Measurements from ENCODE around the gene LAPTM5.
"Not testable (repeated sequence)": the region's sequence is repeated elsewhere in the genome, so short reads cannot be mapped to it uniquely, and the experiment has no call there.

The LAPTM5 gene, protein sequence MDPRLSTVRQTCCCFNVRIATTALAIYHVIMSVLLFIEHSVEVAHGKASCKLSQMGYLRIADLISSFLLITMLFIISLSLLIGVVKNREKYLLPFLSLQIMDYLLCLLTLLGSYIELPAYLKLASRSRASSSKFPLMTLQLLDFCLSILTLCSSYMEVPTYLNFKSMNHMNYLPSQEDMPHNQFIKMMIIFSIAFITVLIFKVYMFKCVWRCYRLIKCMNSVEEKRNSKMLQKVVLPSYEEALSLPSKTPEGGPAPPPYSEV
- 449 to 767 (median 691) reads per million in 4 experiments for total RNA-seq

DNA sequence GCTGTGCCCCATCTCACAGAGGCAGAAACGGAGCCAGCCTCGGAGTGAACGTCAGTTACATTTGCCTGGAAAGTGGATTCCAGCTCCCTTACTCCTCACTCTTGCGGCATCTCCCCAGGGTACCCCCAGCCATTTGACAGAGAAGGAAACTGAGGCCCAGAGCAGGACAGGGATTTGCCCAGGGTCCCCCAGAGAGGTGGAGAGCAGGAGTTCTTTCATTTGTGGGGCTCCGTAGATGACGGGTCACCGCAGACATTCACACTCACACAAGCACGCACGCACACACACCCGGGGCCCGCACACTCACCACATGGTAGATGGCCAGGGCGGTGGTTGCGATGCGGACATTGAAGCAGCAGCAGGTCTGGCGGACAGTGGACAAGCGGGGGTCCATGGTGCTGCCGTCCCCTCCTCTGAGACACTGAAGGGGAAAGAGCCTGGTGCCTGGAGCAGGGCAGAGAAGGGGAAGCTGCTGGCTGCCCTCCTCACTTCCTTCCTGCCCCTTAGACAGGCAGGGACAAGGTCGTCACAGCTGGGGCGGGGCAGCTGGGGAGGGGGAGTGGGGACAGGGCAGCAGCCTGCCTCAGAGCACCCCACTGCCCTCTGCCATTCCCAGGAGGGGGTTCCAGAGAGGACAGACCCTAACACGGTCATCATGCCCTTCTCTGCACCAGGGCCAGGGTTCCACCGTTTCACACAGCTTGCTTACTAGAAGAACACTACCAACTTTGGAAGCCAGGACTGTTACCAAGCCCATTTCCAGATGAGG, at the start of gene LAPTM5:
LAPTM5 (minus strand) TSS at position 423 of the 769 bp plus-strand sequence; CDS start at position 394, 29 bp downstream.
- peak; percentile 42 for DNase-seq

DNA sequence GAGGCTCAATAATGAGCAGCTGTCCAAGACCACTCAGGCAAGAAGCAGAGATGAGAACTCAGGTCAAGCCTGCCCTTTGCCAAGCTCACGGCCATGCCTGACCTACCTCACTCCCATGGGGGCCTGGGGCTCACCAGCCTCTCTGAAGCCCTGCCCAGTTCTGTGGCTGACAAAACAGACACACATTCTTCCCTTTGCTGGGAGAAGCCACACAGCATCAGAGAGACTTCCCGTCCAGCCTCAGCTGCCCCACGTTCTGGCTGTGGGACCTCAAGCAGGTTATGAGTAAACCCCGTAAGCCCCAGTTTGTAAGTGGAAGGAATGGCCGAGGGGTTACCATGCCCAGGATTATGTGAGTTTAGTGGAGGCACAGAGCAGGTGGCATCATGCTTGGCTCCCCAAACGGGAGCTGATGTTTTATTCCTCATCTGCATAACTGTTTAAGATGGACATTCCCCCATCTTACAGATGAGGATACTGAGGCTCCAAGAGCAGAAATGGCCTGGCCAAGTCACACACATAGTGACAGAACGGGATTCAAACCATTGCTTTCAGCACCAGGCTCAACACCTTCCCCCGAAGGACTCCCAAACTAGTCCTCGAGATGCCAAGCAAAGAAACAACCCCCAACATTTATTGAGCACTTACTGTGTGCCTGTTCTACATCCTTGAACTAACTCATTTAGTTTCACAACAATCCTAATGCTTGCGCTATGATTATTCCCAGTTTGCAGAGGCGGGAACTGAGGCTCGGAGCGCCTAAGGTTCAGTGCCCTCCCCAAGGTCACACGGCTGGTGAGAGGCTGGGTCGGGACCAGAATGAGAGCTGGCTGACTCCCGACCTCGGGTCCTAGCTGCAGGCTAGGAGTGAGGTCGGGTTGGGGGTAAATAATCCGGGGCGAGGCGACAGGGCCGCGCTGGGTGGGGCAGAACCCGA, 49.1 kb upstream of the LAPTM5 start:
- DNase-seq = no peak

DNA sequence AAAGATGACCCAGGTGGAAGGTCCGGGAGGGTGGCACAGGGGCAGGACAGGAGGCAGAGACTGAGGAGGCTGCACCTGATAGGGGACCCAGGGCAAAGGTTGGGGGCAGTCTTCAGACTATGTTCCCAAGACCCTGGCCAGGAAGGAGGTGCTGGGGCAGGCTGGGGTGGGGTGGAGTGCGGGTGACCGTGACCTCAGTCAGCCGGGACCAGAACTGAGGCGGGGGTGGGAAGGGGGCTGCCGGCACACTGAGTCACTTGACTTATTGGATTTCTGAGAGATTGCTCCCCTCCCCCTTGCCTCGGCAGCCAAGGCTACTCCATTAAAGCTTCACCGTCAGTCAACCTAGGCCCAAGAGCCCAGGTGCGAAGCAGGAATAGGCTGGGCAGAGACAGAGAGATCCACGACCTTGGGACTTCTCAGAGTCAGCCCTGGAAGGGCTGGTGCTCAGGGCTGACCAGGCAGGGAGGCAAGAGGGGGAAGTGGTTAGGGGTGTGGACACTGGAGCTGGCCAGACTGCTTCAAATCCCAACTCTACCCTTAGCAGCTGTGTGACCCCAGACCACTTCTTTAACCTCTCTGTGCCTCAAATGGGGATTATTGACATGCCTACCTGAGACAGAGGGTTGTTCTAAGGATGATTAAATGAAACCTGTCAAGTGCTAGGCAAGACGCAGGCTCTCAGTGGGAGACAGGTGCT, 47.9 kb upstream of the LAPTM5 start:
- no peak for DNase-seq

DNA sequence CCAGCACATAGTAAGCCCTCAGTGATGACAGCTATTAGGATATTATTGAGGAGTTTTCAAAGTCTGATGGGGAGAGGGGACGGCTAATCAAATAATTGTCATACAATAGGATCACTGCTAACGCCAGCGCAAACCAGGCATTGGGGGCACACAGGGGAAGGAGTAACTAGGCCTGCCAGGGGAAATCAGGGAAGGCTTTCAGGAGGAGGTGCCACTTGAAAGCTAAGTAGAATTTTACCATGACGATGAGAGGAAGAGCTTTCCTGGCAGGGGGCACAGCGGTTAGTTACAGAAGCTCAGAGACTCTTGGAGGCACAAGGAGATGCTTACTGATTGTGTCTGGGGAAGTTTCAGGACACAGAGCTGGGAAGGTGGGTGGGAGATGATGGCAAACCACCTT, 47.2 kb upstream of the LAPTM5 start:
- DNase-seq = no peak

DNA sequence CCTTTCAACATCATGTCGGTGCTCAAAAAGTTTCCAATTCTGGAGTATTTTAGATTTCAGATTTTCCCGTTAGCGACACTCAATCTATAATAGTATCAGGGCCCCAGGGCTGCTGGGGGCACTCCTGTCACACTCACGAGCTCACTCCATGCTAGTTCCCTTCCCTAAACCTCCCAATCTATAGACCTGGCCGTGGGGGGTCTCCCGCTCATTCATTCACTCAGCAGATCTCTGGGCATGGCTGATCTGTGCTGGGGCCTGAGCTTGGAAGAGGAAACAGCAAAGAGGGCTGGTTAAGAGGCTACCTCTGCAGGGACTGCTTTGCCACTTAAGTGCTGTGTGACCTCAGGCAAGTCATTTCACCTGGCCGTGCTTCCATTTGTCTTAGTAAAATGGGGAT, 46.8 kb upstream of the LAPTM5 start:
- DNase-seq = no peak

DNA sequence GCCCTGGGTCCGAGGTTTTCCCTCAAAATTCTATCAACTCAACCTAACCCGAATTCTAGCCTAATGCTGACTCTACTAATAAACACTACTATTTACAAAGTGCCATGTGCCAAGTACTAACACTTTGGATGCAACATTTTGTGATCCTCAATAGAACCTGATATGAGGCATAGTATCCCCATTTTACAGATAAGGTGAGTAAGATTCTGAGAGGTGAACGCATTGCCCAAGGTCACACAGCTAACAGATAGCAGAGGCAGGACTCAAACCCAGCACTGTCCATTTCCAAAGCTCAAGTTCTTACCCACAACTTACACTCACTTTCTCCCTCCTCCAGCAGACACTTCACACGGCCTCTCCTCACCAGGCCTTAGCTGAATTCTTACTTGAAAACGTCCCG, 46.0 kb upstream of the LAPTM5 start:
- DNase-seq = no peak

DNA sequence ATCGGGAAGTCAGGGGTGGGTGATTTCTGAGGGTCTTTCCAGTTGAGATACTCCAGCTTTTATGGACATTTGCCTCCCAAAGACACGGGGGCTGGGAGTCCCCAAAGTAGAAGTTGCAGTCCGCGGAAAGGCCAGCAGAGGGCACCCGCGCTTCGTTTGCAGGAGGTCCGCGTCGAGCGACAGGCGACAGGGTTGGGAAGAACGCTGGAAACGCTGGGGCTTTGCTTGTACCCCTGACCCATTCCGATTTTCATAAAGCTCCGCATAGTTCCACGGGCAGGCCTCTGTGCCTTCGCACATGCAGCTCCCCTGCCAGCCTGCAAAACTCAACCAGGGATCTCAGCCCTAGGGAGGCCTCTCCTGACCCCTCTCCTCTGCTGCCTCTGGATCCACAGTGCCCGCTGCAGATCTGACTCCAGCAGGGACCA, 44.2 kb upstream of the LAPTM5 start:
- DNase-seq = peak; percentile 73

DNA sequence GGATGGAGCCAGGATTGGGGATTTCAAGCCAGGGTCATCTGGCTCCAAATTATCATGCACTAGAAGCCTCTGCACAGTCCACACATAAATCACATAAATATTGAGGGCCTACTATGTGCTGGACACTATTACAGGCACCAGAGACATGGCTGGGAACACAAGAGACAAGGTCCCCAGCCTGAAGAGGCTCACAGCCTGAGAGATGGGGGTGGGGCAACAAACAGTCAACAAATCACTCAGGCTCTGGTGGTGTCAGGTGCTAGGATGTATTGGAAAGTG, 41.6 kb upstream of the LAPTM5 start:
- no peak for DNase-seq

DNA sequence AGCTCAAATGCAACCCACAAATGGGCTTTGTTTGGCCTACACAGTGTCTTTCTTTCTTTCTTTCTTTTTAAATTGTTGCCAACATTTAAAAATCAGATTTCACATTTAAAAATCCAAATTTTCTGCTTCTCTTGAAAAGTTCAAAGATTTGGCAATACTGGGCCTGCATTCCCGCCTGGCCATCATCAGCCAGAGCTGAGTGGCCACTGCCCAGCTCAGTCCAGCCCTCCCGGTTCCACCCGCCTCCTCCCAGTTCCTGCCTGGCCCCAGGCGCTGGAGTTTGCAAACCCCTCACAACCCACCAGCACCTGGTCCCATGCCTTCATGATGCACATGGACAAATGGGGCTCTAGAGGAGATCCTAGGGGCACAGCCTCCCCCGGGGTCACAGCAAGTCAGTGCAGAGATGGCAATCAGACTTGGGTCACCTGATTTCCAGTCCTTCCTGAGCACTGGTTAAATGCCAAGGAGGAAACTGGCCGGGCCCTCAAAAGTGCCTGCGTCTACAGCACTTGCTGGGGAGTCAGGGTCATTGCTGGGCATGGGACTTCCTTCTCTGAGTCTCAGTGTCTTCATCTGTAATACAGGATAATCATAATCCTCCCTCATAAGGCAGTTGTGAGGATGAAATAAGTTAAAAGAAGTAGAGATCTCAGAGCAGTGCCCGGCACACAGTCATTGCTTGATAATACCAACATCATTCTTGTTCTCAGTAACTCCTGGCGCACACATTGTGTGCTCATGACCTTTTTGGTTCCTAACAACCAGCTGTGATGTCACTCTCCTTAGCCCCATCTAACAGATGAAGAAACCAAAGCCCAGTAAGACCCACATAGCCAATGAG, 41.0 kb upstream of the LAPTM5 start:
- DNase-seq = no peak

DNA sequence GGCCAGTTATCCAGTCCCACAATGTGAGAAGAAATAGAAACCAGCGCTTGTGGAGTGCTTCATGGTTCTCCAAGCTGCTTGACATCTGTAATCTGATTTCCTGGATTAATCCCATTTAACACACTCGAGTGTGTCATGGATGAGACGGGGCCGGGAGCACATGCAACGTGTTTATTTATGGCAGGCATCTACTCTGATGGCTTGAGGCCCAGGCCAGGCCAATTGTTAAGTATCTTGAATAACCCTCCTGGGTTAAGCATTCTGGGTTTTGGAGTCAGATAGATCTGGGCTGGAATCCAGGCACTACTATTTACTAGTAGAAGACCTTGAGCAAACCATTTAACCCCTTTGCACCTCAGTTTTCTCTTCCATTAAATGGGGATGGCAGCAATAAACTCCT, 37.5 kb upstream of the LAPTM5 start:
- no peak for DNase-seq

DNA sequence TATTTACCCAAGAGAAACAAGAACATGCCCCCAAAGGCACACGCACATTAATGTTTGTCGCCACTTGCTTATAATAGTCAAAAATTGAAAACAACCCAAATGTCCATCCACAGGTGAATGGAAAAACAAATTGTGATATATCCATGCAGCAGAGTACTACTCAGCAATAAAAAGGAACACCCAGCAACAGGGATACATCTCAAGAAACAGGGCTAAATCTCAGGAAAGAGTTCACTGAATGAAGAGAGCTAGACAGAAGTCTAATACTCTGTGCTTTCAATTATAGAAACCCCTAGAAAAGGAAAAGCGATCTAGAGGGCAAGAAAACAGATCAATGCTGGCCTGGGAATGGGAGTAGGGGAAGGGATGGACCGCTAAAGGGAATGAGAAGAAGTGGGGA, 36.7 kb upstream of the LAPTM5 start:
- DNase-seq = no peak

DNA sequence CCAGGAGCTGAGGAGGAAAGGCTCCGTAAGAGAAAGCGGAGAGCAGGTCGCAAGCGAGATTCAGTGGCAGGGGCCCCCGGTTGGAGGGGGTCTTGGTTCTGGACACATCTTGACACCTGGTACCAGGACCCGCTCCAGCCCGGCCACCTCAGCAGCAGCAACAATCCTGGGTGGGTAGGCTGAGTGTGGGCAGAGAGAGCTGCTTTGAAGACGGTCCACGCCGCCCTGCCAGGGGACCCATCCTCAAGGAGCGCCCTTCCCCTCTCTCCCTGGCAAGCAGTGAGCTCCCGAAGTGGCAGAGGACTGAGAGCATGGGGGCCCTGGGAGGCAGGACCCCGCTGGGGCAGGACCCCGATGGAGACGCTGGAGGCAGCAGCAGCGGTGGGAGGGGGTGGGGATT, 35.6 kb upstream of the LAPTM5 start:
- DNase-seq = no peak

DNA sequence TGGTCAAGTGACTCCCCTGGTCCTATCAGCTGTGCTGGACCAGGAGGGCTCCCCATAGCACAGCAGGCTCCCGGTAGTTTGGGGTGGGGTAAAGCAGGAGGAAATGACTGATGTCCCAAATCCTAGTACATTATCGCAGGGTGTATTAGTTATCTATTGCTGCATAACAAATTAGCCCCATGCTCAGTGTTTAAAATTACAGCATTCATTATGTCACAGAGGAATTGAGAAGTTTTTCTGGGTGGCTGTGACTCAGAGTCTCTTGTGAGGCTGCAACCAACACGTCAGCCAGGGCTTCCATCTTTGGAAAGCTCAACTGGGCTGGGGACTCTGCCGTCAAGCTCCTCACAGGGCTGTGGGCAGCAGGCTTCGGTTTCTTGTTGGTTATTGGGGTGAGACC, 34.3 kb upstream of the LAPTM5 start:
- no peak for DNase-seq

DNA sequence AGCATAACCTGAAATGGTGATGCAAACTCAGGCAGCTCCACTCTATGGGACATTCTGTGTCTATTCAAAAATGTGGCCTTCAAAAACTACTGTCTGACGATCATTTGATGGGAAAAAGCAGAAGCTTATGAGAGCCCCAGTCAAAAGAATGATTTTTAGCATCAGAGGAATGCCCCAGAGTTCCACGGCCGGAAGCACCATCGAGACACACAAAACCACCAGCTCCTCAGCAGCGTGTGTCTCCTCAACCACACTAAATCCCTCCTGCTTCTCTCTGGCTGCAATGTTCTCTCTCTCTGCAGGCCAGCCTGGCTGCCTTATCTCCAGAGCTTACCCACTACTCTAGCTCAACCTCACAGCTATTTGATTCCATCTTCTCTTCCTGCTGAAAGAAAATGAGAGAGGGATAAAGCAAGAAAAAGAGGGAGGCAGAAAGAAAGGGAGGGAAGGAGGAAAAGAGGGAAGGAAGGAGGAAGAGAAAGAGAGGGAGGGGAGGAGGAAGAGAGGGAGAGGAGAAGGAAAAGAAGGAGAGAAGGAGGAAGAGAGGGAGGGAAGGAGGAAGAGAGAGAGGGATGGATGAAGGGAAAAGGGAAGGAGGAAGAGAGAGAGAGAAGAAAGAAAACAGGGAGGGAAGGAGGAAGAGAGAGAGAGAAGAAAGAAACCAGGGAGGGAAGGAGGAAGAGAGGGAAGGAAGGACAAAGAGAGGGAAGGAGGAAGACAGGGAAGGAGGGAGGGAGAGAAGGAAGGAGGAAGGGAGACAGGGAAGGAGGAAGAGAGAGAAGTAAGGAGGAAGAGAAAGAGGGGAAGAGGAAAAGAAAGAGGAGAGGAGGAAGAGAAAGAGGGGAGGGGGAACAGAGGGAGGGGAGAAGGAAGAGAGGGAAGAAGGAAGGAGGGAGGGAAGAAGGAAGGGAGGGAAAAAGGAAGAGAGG, 33.5 kb upstream of the LAPTM5 start:
- DNase-seq = no peak

DNA sequence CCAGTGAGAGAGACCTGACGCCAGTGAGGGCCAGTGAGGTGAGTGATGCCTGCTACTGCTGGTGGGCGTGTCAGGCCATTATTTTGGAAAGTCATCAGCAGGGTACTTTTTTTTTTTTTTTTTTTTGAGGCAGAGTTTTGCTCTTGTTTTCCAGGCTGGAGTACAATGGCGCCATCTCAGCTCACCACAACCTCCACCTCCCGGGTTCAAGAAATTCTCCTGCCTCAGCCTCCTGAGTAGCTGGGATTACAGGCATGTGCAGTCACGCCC, 32.6 kb upstream of the LAPTM5 start:
- not testable (repeated sequence) for DNase-seq

DNA sequence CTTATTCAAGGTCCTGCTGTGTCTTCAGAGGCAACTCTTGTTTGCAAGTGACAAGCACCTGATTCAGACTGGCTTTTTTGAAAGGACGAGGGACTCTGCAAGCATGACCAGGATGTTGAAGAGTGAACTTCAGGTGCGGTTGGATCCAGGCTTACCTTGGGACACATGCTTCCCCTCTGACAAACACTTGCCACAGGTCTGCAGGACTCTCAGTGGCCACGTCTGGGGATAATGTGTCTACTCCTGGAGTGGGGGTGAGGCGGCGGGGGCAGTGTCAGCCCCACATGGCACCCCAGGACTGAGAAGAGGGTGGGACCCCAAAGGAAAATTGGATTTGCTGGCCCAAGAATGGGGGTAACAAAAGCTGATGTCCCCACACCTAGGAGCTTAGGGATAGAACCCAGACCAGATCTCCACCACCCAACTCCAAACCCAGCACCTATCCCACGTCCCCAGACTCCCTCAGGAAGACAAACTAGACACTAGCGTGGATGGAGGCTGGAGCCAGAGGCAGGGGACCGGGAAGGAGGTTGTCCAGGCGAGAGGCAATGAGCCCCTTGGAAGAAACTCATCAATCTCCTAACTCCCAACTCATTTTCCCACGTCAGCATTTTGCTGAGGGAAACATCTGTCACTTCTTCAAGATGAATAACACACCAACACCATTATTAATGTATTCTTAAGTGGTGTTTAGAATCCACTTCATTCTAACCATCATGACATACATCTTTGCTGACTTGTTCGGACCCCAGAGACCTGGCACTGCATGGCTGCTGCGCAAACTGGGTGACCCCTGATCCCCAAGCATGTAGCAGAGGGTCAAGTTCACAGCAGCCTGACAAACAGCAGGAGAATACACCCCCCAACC, 32.0 kb upstream of the LAPTM5 start:
- no peak for DNase-seq

DNA sequence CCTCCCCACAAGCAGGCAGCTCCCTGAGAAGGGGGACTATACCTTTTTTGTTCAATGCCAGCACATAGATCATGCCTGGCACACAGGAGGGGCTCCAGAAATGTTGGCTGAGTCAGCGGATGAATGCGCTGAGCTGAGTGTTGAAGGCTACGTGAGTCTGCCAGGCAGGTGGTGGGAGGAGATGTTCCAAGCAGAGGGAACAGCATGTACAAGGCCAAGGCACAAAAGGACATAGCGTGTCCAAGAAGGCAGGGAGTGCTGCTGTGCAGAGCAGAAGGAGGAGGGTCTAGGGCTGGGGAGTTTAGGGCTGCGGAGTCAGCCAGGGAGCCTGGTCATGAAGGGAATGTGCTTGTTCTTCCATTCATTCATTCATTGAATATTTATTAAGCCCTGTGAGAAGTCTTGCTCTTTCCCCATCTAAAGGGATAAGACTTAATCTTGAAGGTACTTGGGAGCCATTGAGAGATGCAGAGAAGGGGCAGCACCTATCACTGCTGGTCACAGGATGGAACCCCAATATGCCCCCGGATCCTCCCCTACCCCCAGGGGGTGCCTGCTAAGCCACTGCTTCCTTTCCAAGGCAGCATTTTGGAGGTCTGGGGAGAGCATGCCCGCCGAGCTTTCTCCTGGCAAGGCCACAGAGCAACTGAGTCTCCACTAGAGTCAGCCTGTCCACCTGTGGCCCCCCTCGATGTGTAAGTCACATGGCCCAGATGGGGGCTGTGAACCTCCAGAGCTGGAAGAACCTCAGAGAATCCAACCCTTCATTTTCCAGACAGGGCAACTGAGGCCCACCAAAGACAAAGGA, 31.2 kb upstream of the LAPTM5 start:
- no peak for DNase-seq

DNA sequence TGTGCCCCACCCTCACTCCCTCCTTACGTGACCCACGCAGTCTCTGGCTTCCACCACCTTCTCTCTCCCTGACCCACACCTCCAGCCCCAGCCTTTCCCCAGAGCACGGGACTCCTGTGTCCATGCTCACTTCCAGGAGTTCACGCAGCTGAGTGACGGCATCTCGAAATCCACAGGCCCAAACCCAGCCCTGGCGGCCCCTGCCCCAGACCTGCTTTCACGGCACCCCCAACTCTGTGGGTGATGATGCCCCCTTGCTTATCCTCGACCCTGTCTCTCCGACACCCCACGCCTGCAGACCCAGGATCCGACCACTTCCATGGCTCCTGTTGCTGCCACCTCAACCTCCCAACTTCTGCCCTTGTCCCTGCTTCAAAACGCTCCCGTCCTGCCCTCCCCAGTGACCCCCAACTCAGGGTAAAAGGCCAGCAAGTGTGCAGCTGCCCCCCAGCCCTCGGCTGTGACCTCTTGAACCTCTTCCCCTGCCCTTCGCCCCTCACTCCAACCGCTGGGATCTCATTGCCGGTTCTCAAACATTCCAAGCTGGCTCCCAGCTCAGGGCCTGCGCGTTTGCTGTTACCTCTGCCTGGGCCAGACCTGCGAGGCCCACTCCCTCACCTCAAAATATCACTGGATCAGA, 30.4 kb upstream of the LAPTM5 start:
- DNase-seq = no peak

DNA sequence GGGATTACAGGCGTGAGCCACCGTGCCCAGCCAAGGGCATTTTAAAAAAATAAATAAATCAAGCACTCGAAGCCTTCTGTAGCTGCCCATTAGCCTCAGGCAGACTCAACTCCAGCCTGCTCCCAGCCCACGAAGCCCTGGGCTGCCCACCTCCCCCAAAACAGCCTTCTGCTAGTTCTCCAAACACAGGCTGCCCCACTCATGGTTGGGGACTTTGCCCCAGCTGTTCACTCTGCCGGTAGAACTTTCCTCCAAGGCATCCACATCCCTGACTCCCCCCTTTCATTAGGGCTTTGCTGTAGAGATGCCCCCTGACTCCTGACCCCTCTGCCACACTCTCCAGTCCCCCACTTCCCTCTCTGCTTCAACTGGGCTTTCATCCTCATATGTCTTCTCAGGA, 29.7 kb upstream of the LAPTM5 start:
- no peak for DNase-seq
